PC-9 (cell line): ENCODE measurements around the gene PTPRD. TPM values are rescaled to one million over a fixed set of nuclear protein-coding genes. Genes with fewer than 3 reads are reported as not detected.

Source experiments
- BruUV-seq: library from RNA; stranded (reverse); fragments of 400-500 nt; replicated peaks from 2 replicates; lab custom pipeline; 2021; lab: Mats Ljungman, UMichigan
- CTCF ChIA-PET: fragments of 300-600 bp; sonication (Branson Sonifier 250); formaldehyde crosslinking; loops from one replicate; lab custom pipeline; 2022; ENCODE audit warnings: antibody characterized with exemption; lab: Charles Lee
- POLR2A ChIA-PET: fragments of 300-600 bp; sonication (Branson Sonifier 250); formaldehyde crosslinking; loops from one replicate; lab custom pipeline; 2022; ENCODE audit warnings: antibody characterized with exemption; ENCODE audit not compliant: unreplicated experiment; lab: Charles Lee
- DNase-seq, 2 experiments: peaks; one replicate each; pipeline versions ENCODE4 v3.0.0 to v3.0.0-alpha.2; 2015 to 2022; ENCODE audit warnings: mixed read lengths in 1 of 2
- H2AFZ ChIP-seq: fragments of 200-600 bp; sonication (generic); 2 replicates; pipeline ENCODE4 v1.8.1; 2017; ENCODE audit warnings: antibody characterized with exemption
- H3F3A ChIP-seq: fragments of 200-600 bp; sonication (generic); 2 replicates; pipeline ENCODE4 v1.8.1; 2017; ENCODE audit warnings: antibody characterized with exemption, mild to moderate bottlenecking, low read depth; ENCODE audit not compliant: insufficient read depth
- H3K27ac ChIP-seq: fragments of 200-600 bp; sonication (generic); 2 replicates; pipeline ENCODE4 v1.6.1; 2016; ENCODE audit warnings: mixed run types
- H3K27me3 ChIP-seq: fragments of 200-600 bp; sonication (generic); 2 replicates; pipeline ENCODE4 v1.6.1; 2016; ENCODE audit warnings: low read depth, mixed run types; ENCODE audit not compliant: insufficient read depth
- H3K36me3 ChIP-seq: fragments of 200-600 bp; sonication (generic); 2 replicates; pipeline ENCODE4 v1.6.1; 2016; ENCODE audit warnings: low read depth, mixed run types
- H3K4me1 ChIP-seq: fragments of 200-600 bp; sonication (generic); replicated peaks from 2 replicates; pipeline ENCODE4 v1.6.1; 2016; ENCODE audit warnings: mixed run types; ENCODE audit not compliant: insufficient read depth
- H3K4me2 ChIP-seq: fragments of 200-600 bp; sonication (generic); 2 replicates; pipeline ENCODE4 v1.6.1; 2017; ENCODE audit warnings: mixed run types
- H3K4me3 ChIP-seq: fragments of 200-600 bp; sonication (generic); 2 replicates; pipeline ENCODE4 v1.6.1; 2016; ENCODE audit warnings: mixed run types
- H3K79me2 ChIP-seq: fragments of 200-600 bp; sonication (generic); 2 replicates; pipeline ENCODE4 v1.6.1; 2017; ENCODE audit warnings: low read depth, mixed run types
- H3K9me2 ChIP-seq: fragments of 200-600 bp; sonication (generic); 2 replicates; pipeline ENCODE4 v1.8.1; 2017; ENCODE audit warnings: mild to moderate bottlenecking; ENCODE audit not compliant: insufficient read depth
- H3K9me3 ChIP-seq: fragments of 200-600 bp; sonication (generic); 2 replicates; pipeline ENCODE4 v1.8.1; 2016; ENCODE audit warnings: low read depth; ENCODE audit not compliant: insufficient read depth
- H4K20me1 ChIP-seq: fragments of 200-600 bp; sonication (generic); 2 replicates; pipeline ENCODE4 v1.8.1; 2017; ENCODE audit not compliant: insufficient read depth
- CTCF ChIP-seq: fragments of 200-600 bp; sonication (generic); conservative IDR thresholded peaks from 2 replicates; pipeline ENCODE4 v1.6.1; 2017; ENCODE audit warnings: mixed run types, antibody characterized with exemption, mild to moderate bottlenecking, moderate library complexity
- EZH2 ChIP-seq: fragments of 200-600 bp; sonication (generic); IDR thresholded peaks from 2 replicates; pipeline ENCODE4 v1.8.0; 2017; ENCODE audit warnings: antibody characterized with exemption, low read depth
- intact Hi-C: fragments of 100-400 bp; cut with micrococcal nuclease; formaldehyde crosslinking; loops from one replicate; pipeline ENCODE4 v1.10.0; 2022; ENCODE audit not compliant: unreplicated experiment
- total RNA-seq: library from RNA; stranded (reverse); gene quantifications from 2 replicates; pipeline ENCODE4 v1.2.3, GENCODE V29; 2021

Gene PTPRD
- total RNA-seq, 1 experiment from 2014 or later: not detected

GRCh38 chr9:8859416-8859815, 1753.4 kb downstream of the PTPRD start:
- no peaks in the 10 kb centered on the region for H3K36me3 ChIP-seq
- intact Hi-C loops: no loop called here
- ChIA-PET CTCF (no interaction called here), POLR2A (no interaction called here)
- H3K4me1 ChIP-seq: no peaks in the 10 kb centered on the region
- no peaks in the 10 kb centered on the region for H4K20me1 ChIP-seq
- no peaks in the 10 kb centered on the region for H3K9me2 ChIP-seq
- no peaks in the 10 kb centered on the region for H3F3A ChIP-seq
- no peaks in the 10 kb centered on the region for H3K9me3 ChIP-seq
- H3K4me2 ChIP-seq: no peak overlapping the region
- H3K4me3 ChIP-seq: no peak overlapping the region
- no peaks in the 10 kb centered on the region for H3K27me3 ChIP-seq
- no peak for DNase-seq
- no peaks in the 10 kb centered on the region for H3K79me2 ChIP-seq
- TF ChIP-seq CTCF: no peak
- TF ChIP-seq EZH2: no peak
- BruUV-seq: no TSS peak
- H2AFZ ChIP-seq: no peak overlapping the region
- no peak overlapping the region for H3K27ac ChIP-seq

GRCh38 chr9:8858596-8859161, 1754.1 kb downstream of the PTPRD start:
- POLR2A ChIA-PET: no interaction called here
- CTCF ChIA-PET: no interaction called here
- Histone ChIP-seq H3K4me3 (no peak overlapping the region), H3K27ac (no peak overlapping the region), H3K79me2 (no peaks in the 10 kb centered on the region), H3K27me3 (no peaks in the 10 kb centered on the region), H3K4me2 (no peak overlapping the region), H3K4me1 (no peaks in the 10 kb centered on the region), H4K20me1 (no peaks in the 10 kb centered on the region), H3K9me3 (no peaks in the 10 kb centered on the region), H3K36me3 (no peaks in the 10 kb centered on the region), H2AFZ (no peak overlapping the region), H3K9me2 (no peaks in the 10 kb centered on the region), H3F3A (no peaks in the 10 kb centered on the region)
- TF ChIP-seq EZH2 (no peak), CTCF (no peak)
- no TSS peak for BruUV-seq
- intact Hi-C loops: no loop called here
- no peak for DNase-seq

GRCh38 chr9:8857926-8858595, 1754.7 kb downstream of the PTPRD start:
- H2AFZ ChIP-seq: no peak overlapping the region
- H3K4me2 ChIP-seq: no peak overlapping the region
- no peak for DNase-seq
- H3K9me3 ChIP-seq: no peaks in the 10 kb centered on the region
- no peaks in the 10 kb centered on the region for H3K27me3 ChIP-seq
- H4K20me1 ChIP-seq: no peaks in the 10 kb centered on the region
- no peaks in the 10 kb centered on the region for H3K79me2 ChIP-seq
- intact Hi-C loops: no loop called here
- H3K36me3 ChIP-seq: no peaks in the 10 kb centered on the region
- ChIA-PET POLR2A (no interaction called here), CTCF (no interaction called here)
- BruUV-seq: no TSS peak
- no peak overlapping the region for H3K27ac ChIP-seq
- TF ChIP-seq EZH2 (no peak), CTCF (no peak)
- no peaks in the 10 kb centered on the region for H3K4me1 ChIP-seq
- no peaks in the 10 kb centered on the region for H3F3A ChIP-seq
- no peak overlapping the region for H3K4me3 ChIP-seq
- H3K9me2 ChIP-seq: no peaks in the 10 kb centered on the region
